HEK293 (cell line): Measurements from ENCODE around the gene RUNX1.
A peak's percentile ranks its signal among the peaks of the same experiment; 100 is the strongest.
"Not testable (repeated sequence)": the region's sequence is repeated elsewhere in the genome, so short reads cannot be mapped to it uniquely, and the experiment has no call there.

Source experiments
- CTCF ChIA-PET: fragments of 350-600 bp; formaldehyde crosslinking; extraction: SDS; loops from one replicate; lab custom pipeline; 2021; ENCODE audit warnings: antibody characterized with exemption; lab: Yijun Ruan, JAX
- POLR2A ChIA-PET: fragments of 300-600 bp; formaldehyde crosslinking; extraction: SDS; loops from one replicate; lab custom pipeline; 2020; ENCODE audit warnings: antibody characterized with exemption, inconsistent platforms; lab: Yijun Ruan, JAX
- H3K27ac ChIP-seq: fragments of 200-500 bp; sonication (Bioruptor generic); 2 replicates; pipeline ENCODE4 v1.5.1; 2014; ENCODE audit warnings: low read depth, low read length, control low read depth, inconsistent platforms; ENCODE audit errors: extremely low read depth
- H3K36me3 ChIP-seq, 2 experiments: fragments of 200-500 bp in 1 of 2; sonication (Bioruptor generic) in 1 of 2; 1 replicate in 1 of 2; 2 replicates in 1 of 2; pipeline ENCODE4 v1.5.1; 2014 to 2017; ENCODE audit warnings: inconsistent platforms in 2 of 2, low read length in 2 of 2; ENCODE audit not compliant: control insufficient read depth in 2 of 2, insufficient read depth in 1 of 2
- H3K4me1 ChIP-seq: fragments of 200-500 bp; sonication (Bioruptor generic); 2 replicates; pipeline ENCODE4 v1.5.1; 2014; ENCODE audit warnings: mild to moderate bottlenecking, low read length, inconsistent platforms; ENCODE audit not compliant: control insufficient read depth, insufficient read depth
- H3K4me3 ChIP-seq: 2 replicates; pipeline ENCODE4 v1.5.1; 2011; ENCODE audit warnings: low read depth, mild to moderate bottlenecking, control low read depth, low read length, moderate library complexity
- H3K9me3 ChIP-seq: fragments of 200-500 bp; sonication (Bioruptor generic); 2 replicates; pipeline ENCODE4 v1.5.1; 2014; ENCODE audit warnings: low read depth, low read length, inconsistent platforms; ENCODE audit not compliant: control insufficient read depth, insufficient read depth
- HOXA7 ChIP-seq: sonication (generic); formaldehyde crosslinking; IDR thresholded peaks from 2 replicates; pipeline ENCODE4 v1.8.1; 2022; ENCODE audit warnings: missing genetic modification reagents, borderline replicate concordance
- HOXC10 ChIP-seq: sonication (generic); formaldehyde crosslinking; IDR thresholded peaks from 2 replicates; pipeline ENCODE4 v1.8.1; 2023; ENCODE audit warnings: mild to moderate bottlenecking, missing genetic modification reagents
- KLF8 ChIP-seq: fragments of 450-650 bp; formaldehyde crosslinking; IDR thresholded peaks from 2 replicates; pipeline ENCODE4 v1.5.1; 2016; ENCODE audit warnings: missing biosample characterization, missing genetic modification characterization
- MZF1 ChIP-seq: fragments of 450-650 bp; formaldehyde crosslinking; IDR thresholded peaks from 2 replicates; pipeline ENCODE4 v1.5.1; 2017; ENCODE audit warnings: missing biosample characterization, missing genetic modification characterization, borderline replicate concordance
- OVOL3 ChIP-seq: fragments of 450-650 bp; formaldehyde crosslinking; IDR thresholded peaks from 2 replicates; pipeline ENCODE4 v1.5.1; 2016; ENCODE audit warnings: missing biosample characterization, missing genetic modification characterization
- SP3 ChIP-seq: fragments of 450-650 bp; formaldehyde crosslinking; IDR thresholded peaks from 2 replicates; pipeline ENCODE4 v1.5.1; 2016; ENCODE audit warnings: missing biosample characterization, missing genetic modification characterization
- SP7 ChIP-seq: fragments of 450-650 bp; formaldehyde crosslinking; IDR thresholded peaks from 2 replicates; pipeline ENCODE4 v1.5.1; 2016; ENCODE audit warnings: missing biosample characterization, missing genetic modification characterization
- TCF7L2 ChIP-seq: IDR thresholded peaks from 2 replicates; pipeline ENCODE4 v1.6.1; 2011; ENCODE audit warnings: low read depth, mild to moderate bottlenecking, inconsistent platforms, low read length, moderate library complexity, borderline replicate concordance
- ZBTB8A ChIP-seq: fragments of 450-650 bp; formaldehyde crosslinking; IDR thresholded peaks from 2 replicates; pipeline ENCODE4 v1.5.1; 2016; ENCODE audit warnings: missing biosample characterization, missing genetic modification characterization
- ZEB2 ChIP-seq: fragments of 450-650 bp; formaldehyde crosslinking; IDR thresholded peaks from 2 replicates; pipeline ENCODE4 v1.5.1; 2016; ENCODE audit warnings: missing biosample characterization, missing genetic modification characterization
- ZFP69B ChIP-seq: fragments of 450-650 bp; formaldehyde crosslinking; IDR thresholded peaks from 2 replicates; pipeline ENCODE4 v1.5.1; 2016; ENCODE audit warnings: missing biosample characterization, missing genetic modification characterization
- ZNF121 ChIP-seq: fragments of 450-650 bp; formaldehyde crosslinking; IDR thresholded peaks from 2 replicates; pipeline ENCODE4 v1.5.1; 2016; ENCODE audit warnings: missing biosample characterization, missing genetic modification characterization
- ZNF138 ChIP-seq: fragments of 450-650 bp; formaldehyde crosslinking; IDR thresholded peaks from 2 replicates; pipeline ENCODE4 v1.5.1; 2016; ENCODE audit warnings: missing biosample characterization, missing genetic modification characterization, borderline replicate concordance
- ZNF146 ChIP-seq: fragments of 450-650 bp; formaldehyde crosslinking; IDR thresholded peaks from 2 replicates; pipeline ENCODE4 v1.5.1; 2016; ENCODE audit warnings: missing biosample characterization, missing genetic modification characterization
- ZNF169 ChIP-seq: fragments of 450-650 bp; formaldehyde crosslinking; IDR thresholded peaks from 2 replicates; pipeline ENCODE4 v1.5.1; 2016; ENCODE audit warnings: missing biosample characterization, missing genetic modification characterization
- ZNF2 ChIP-seq: fragments of 450-650 bp; formaldehyde crosslinking; IDR thresholded peaks from 2 replicates; pipeline ENCODE4 v1.5.1; 2016; ENCODE audit warnings: missing biosample characterization, missing genetic modification characterization
- ZNF23 ChIP-seq: fragments of 450-650 bp; formaldehyde crosslinking; IDR thresholded peaks from 2 replicates; pipeline ENCODE4 v1.5.1; 2016; ENCODE audit warnings: missing biosample characterization, missing genetic modification characterization, borderline replicate concordance
- ZNF341 ChIP-seq: fragments of 450-650 bp; formaldehyde crosslinking; IDR thresholded peaks from 2 replicates; pipeline ENCODE4; 2016; ENCODE audit warnings: low read depth, missing biosample characterization, missing genetic modification characterization
- ZNF394 ChIP-seq: fragments of 450-650 bp; formaldehyde crosslinking; IDR thresholded peaks from 2 replicates; pipeline ENCODE4 v1.5.1; 2016; ENCODE audit warnings: missing biosample characterization, missing genetic modification characterization, mild to moderate bottlenecking, moderate library complexity, borderline replicate concordance
- ZNF416 ChIP-seq: fragments of 450-650 bp; formaldehyde crosslinking; IDR thresholded peaks from 2 replicates; pipeline ENCODE4 v1.5.1; 2016; ENCODE audit warnings: missing biosample characterization, missing genetic modification characterization
- ZNF473 ChIP-seq: fragments of 450-650 bp; formaldehyde crosslinking; IDR thresholded peaks from 2 replicates; pipeline ENCODE4 v1.5.1; 2017; ENCODE audit warnings: missing biosample characterization, missing genetic modification characterization
- ZNF544 ChIP-seq: fragments of 450-650 bp; formaldehyde crosslinking; IDR thresholded peaks from 2 replicates; pipeline ENCODE4 v1.5.0; 2017; ENCODE audit warnings: missing biosample characterization, missing genetic modification characterization
- ZNF561 ChIP-seq: fragments of 450-650 bp; IDR thresholded peaks from 2 replicates; pipeline ENCODE4 v1.5.1; 2018; ENCODE audit warnings: missing biosample characterization, missing genetic modification characterization, borderline replicate concordance
- ZNF610 ChIP-seq: fragments of 450-650 bp; formaldehyde crosslinking; IDR thresholded peaks from 2 replicates; pipeline ENCODE4 v1.5.1; 2016; ENCODE audit warnings: missing biosample characterization, missing genetic modification characterization, borderline replicate concordance
- ZNF791 ChIP-seq: fragments of 450-650 bp; formaldehyde crosslinking; IDR thresholded peaks from 2 replicates; pipeline ENCODE4 v1.5.1; 2016; ENCODE audit warnings: missing biosample characterization, missing genetic modification characterization
- ZNF837 ChIP-seq: fragments of 450-650 bp; formaldehyde crosslinking; IDR thresholded peaks from 2 replicates; pipeline ENCODE4 v1.5.1; 2016; ENCODE audit warnings: missing biosample characterization, missing genetic modification characterization
- TF ChIP-seq, protein P1 (sequence below): sonication (generic); formaldehyde crosslinking; IDR thresholded peaks from 2 replicates; pipeline ENCODE4 v1.8.1; 2022; ENCODE audit warnings: mild to moderate bottlenecking, moderate library complexity, missing genetic modification reagents
- TF ChIP-seq, protein P2 (sequence below): IDR thresholded peaks from 2 replicates; pipeline ENCODE4 v1.6.1; 2011; ENCODE audit warnings: mild to moderate bottlenecking, low read depth, low read length, borderline replicate concordance
- TF ChIP-seq, protein P3 (sequence below): fragments of 450-650 bp; formaldehyde crosslinking; IDR thresholded peaks from 2 replicates; pipeline ENCODE4 v1.5.1; 2016; ENCODE audit warnings: missing biosample characterization, missing genetic modification characterization

Gene RUNX1

DNA sequence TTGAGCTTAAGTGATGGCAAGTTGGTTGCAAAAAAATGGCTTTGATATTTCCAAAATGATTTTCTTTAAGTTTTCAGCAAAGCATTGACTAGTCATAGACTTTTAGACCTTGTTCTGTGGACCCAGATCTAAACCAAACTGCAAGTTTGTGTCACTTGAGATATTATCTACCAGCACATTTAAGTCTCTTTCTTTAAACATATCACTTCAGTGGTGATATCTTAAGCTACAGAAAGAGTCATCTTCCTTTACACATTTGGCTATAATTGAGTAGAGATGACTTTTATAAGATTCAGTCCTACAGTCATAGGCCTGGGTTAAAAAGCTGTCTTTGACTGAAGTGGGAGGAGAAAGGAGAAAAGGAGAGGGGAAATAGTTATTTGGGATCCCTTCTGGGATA lies 95.2 kb downstream of the RUNX1 start:
- Histone ChIP-seq H3K9me3 (no peaks in the 10 kb centered on the region), H3K4me3 (no peak overlapping the region), H3K27ac (no peak overlapping the region), H3K36me3 (no peaks in the 10 kb centered on the region), H3K4me1 (no peaks in the 10 kb centered on the region)
- TF ChIP-seq ZNF837 (tag by site-specific recombination) (no peak), ZNF138 (no peak), ZNF544 (tag by site-specific recombination) (no peak), ZNF23 (tag by site-specific recombination) (no peak)
- POLR2A ChIA-PET, result no interaction called here
- CTCF ChIA-PET, result interaction anchor here (0.6 to 1.2 kb wide), 5 partner anchors 19 to 98 kb away, joined by 3 read pairs; no protein-coding TSS in a partner anchor

DNA sequence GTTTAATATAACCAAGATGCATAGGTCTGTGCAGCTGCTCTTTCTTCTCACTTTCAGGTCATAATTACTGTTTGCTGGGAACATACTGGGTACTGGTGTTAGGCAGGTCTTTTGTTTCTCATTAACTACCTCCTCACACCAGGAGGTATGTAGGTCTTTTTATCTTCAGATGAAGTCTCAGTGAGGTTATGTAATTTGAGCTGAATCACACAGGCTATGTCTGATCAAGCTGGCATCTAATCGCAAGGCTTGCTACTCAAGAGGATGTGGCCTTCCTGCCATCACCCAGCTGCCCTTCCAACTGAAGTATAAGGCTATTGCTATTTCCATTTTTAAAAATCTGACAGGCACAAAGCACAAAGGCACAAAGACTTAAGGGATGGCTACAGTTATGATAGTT lies 96.4 kb downstream of the RUNX1 start:
- no peaks in the 10 kb centered on the region for H3K9me3 ChIP-seq
- TF ChIP-seq ZNF394 (tag by site-specific recombination) (no peak), ZEB2 (tag by site-specific recombination) (no peak), OVOL3 (no peak), ZBTB8A (tag by site-specific recombination) (no peak), ZNF121 (tag by site-specific recombination) (no peak), SP7 (tag by site-specific recombination) (0 out of 2 replicates have a peak, but pooled peaks have one; percentile 23), MZF1 (tag by site-specific recombination) (no peak)
- CTCF ChIA-PET, result no interaction called here
- POLR2A ChIA-PET, result no interaction called here
- H3K4me3 ChIP-seq, result no peak overlapping the region
- H3K27ac ChIP-seq, result no peak overlapping the region
- H3K36me3 ChIP-seq, result no peaks in the 10 kb centered on the region
- no peaks in the 10 kb centered on the region for H3K4me1 ChIP-seq

DNA sequence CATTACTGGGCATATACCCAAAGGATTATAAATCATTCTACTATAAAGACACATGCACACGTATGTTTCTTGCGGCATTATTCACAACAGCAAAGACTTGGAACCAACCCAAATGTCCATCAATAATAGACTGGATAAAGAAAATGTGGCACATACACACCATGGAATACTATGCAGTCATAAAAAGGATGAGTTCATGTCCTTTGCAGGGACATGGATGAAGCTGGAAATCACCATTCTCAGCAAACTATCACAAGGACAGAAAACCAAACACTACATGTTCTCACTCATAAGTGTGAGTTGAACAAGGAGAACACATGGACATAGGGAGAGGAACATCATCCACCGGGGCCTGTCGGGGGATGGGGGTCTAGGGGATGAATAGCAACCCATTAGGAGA lies 97.2 kb downstream of the RUNX1 start:
- H3K27ac ChIP-seq, CTCF ChIA-PET, H3K4me1 ChIP-seq, H3K9me3 ChIP-seq, POLR2A ChIA-PET, H3K36me3 ChIP-seq, H3K4me3 ChIP-seq: not testable (repeated sequence)
- peak; percentile 71 for TF ChIP-seq ZNF146 (tag by site-specific recombination)

DNA sequence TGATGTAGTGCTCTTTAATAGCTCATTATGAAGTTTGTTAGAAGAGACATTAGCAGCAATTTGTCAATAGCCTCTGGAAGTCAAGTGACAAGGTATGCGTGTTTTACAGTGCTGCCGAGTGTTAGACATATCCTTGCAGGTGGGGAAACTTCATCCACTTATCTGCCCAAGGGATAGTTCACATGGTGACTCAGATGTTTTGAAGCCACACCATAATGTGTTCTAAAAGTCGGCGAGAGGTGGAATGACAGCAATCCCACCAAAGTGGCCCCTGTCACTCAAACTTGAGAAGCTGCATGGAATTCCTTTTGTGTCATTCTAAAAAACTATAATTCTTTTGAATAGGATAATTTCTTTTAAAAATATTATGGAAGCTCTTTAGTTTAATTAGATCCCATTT lies 98.1 kb downstream of the RUNX1 start:
- Histone ChIP-seq H3K9me3 (no peaks in the 10 kb centered on the region), H3K27ac (no peak overlapping the region), H3K36me3 (no peaks in the 10 kb centered on the region), H3K4me3 (no peak overlapping the region), H3K4me1 (no peaks in the 10 kb centered on the region)
- ChIA-PET POLR2A (interaction anchor here (1.2 kb wide), 1 partner anchor 15 kb away, joined by 3 read pairs; no protein-coding TSS in a partner anchor), CTCF (interaction anchor here (0.5 to 0.6 kb wide), 2 partner anchors 15 to 69 kb away, joined by 3 read pairs; no protein-coding TSS in a partner anchor)
- TF ChIP-seq, protein P1, sequence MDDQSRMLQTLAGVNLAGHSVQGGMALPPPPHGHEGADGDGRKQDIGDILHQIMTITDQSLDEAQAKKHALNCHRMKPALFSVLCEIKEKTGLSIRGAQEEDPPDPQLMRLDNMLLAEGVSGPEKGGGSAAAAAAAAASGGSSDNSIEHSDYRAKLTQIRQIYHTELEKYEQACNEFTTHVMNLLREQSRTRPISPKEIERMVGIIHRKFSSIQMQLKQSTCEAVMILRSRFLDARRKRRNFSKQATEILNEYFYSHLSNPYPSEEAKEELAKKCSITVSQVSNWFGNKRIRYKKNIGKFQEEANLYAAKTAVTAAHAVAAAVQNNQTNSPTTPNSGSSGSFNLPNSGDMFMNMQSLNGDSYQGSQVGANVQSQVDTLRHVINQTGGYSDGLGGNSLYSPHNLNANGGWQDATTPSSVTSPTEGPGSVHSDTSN (CRISPR knock-in tag), result no peak
- no peak for TF ChIP-seq ZNF2
- no peak for TF ChIP-seq HOXC10 (CRISPR knock-in tag)
- TF ChIP-seq ZNF791 (tag by site-specific recombination), result no peak
- TF ChIP-seq TCF7L2, result no peak
- TF ChIP-seq ZNF416 (tag by site-specific recombination), result no peak
- no peak for TF ChIP-seq SP3 (tag by site-specific recombination)
- no peak for TF ChIP-seq ZNF610
- TF ChIP-seq ZNF837 (tag by site-specific recombination), result no peak
- no peak for TF ChIP-seq ZNF473 (tag by site-specific recombination)
- TF ChIP-seq, protein P2, sequence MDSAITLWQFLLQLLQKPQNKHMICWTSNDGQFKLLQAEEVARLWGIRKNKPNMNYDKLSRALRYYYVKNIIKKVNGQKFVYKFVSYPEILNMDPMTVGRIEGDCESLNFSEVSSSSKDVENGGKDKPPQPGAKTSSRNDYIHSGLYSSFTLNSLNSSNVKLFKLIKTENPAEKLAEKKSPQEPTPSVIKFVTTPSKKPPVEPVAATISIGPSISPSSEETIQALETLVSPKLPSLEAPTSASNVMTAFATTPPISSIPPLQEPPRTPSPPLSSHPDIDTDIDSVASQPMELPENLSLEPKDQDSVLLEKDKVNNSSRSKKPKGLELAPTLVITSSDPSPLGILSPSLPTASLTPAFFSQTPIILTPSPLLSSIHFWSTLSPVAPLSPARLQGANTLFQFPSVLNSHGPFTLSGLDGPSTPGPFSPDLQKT, result no peak
- no peak for TF ChIP-seq ZFP69B (tag by site-specific recombination)
- TF ChIP-seq, protein P3, sequence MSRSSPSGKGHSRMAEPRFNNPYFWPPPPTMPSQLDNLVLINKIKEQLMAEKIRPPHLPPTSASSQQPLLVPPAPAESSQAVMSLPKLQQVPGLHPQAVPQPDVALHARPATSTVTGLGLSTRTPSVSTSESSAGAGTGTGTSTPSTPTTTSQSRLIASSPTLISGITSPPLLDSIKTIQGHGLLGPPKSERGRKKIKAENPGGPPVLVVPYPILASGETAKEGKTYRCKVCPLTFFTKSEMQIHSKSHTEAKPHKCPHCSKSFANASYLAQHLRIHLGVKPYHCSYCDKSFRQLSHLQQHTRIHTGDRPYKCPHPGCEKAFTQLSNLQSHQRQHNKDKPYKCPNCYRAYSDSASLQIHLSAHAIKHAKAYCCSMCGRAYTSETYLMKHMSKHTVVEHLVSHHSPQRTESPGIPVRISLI, result no peak
- TF ChIP-seq KLF8 (tag by site-specific recombination), result no peak
- TF ChIP-seq ZNF169 (tag by site-specific recombination), result no peak
- TF ChIP-seq ZNF561 (tag by site-specific recombination), result no peak
- TF ChIP-seq HOXA7, result no peak
- no peak for TF ChIP-seq ZNF341 (tag by site-specific recombination)
